Neural progenitor cell (in vitro differentiated cells): ENCODE results near the gene S100PBP. TPM values are rescaled to one million over a fixed set of nuclear protein-coding genes. Genes with fewer than 3 reads are reported as not detected.
"Not testable (repeated sequence)": the region's sequence is repeated elsewhere in the genome, so short reads cannot be mapped to it uniquely, and the experiment has no call there.

ENCODE experiments used
- DNase-seq: peaks from one replicate; pipeline ENCODE4 v3.0.0-alpha.2; 2016; ENCODE audit warnings: low spot score
- H2AFZ ChIP-seq: fragments of 200-600 bp; sonication (generic); replicated peaks from 2 replicates; pipeline ENCODE4 v1.6.1; 2016; ENCODE audit warnings: antibody characterized with exemption
- H3F3A ChIP-seq: fragments of 200-600 bp; sonication (generic); 2 replicates; pipeline ENCODE4 v1.6.1; 2016; ENCODE audit warnings: antibody characterized with exemption, low read depth
- H3K27ac ChIP-seq: fragments of 200-600 bp; sonication (generic); 2 replicates; pipeline ENCODE4 v1.5.1; 2016; ENCODE audit warnings: mild to moderate bottlenecking
- H3K27me3 ChIP-seq: fragments of 200-600 bp; sonication (generic); 2 replicates; pipeline ENCODE4 v1.6.1; 2016; ENCODE audit warnings: mild to moderate bottlenecking, moderate library complexity
- H3K36me3 ChIP-seq: fragments of 200-600 bp; sonication (generic); 2 replicates; pipeline ENCODE4 v1.5.1; 2016
- H3K4me1 ChIP-seq: fragments of 200-600 bp; sonication (generic); 2 replicates; pipeline ENCODE4 v1.6.1; 2016; ENCODE audit warnings: mixed run types
- H3K4me2 ChIP-seq: fragments of 200-600 bp; sonication (generic); 2 replicates; pipeline ENCODE4 v1.6.1; 2016
- H3K4me3 ChIP-seq: fragments of 200-600 bp; sonication (generic); 2 replicates; pipeline ENCODE4 v1.5.1; 2016
- H3K79me2 ChIP-seq: fragments of 200-600 bp; sonication (generic); 2 replicates; pipeline ENCODE4 v1.6.1; 2016; ENCODE audit warnings: low read depth
- H3K9ac ChIP-seq: fragments of 200-600 bp; sonication (generic); 2 replicates; pipeline ENCODE4 v1.6.1; 2016
- H3K9me3 ChIP-seq: fragments of 200-600 bp; sonication (generic); 2 replicates; pipeline ENCODE4 v1.5.1; 2016; ENCODE audit warnings: low read depth
- H4K20me1 ChIP-seq: fragments of 200-600 bp; sonication (generic); 2 replicates; pipeline ENCODE4 v1.6.1; 2016; ENCODE audit warnings: low read depth
- H3K27ac Mint-ChIP-seq: 3 replicates; pipeline ENCODE4 v1.8.0; 2021; ENCODE audit warnings: mixed read lengths
- H3K27me3 Mint-ChIP-seq: 2 replicates; pipeline ENCODE4 v1.8.0; 2022; ENCODE audit warnings: low read depth, mild to moderate bottlenecking, inconsistent platforms, moderate library complexity, mixed read lengths; ENCODE audit not compliant: insufficient read depth
- H3K36me3 Mint-ChIP-seq: 3 replicates; pipeline ENCODE4 v1.8.0; 2021; ENCODE audit warnings: mixed read lengths
- H3K4me1 Mint-ChIP-seq: 3 replicates; pipeline ENCODE4 v1.8.0; 2021; ENCODE audit warnings: mixed read lengths
- H3K4me3 Mint-ChIP-seq: 3 replicates; pipeline ENCODE4 v1.8.0; 2021; ENCODE audit warnings: mild to moderate bottlenecking, moderate library complexity, mixed read lengths
- H3K9me3 Mint-ChIP-seq: 3 replicates; pipeline ENCODE4 v1.8.0; 2020; ENCODE audit warnings: mixed read lengths
- CTCF ChIP-seq: fragments of 200-600 bp; sonication (generic); IDR thresholded peaks from 2 replicates; pipeline ENCODE4 v1.5.1; 2017; ENCODE audit warnings: antibody characterized with exemption, mild to moderate bottlenecking
- EZH2 ChIP-seq: fragments of 200-600 bp; sonication (generic); IDR thresholded peaks from 2 replicates; pipeline ENCODE4 v1.6.1; 2017; ENCODE audit warnings: antibody characterized with exemption, mild to moderate bottlenecking, moderate library complexity
- EZH2phosphoT487 ChIP-seq: fragments of 200-600 bp; sonication (generic); IDR thresholded peaks from 2 replicates; pipeline ENCODE4 v1.6.1; 2017; ENCODE audit warnings: antibody characterized with exemption
- total RNA-seq: library from RNA; depleted of rRNA; stranded (reverse); fragments of >200 nt; gene quantifications from 2 replicates; pipeline ENCODE4 v1.2.3, GENCODE V29; 2015; ENCODE audit warnings: low replicate concordance

S100PBP gene
- total RNA-seq, 1 donor from 2014 or later = 107 TPM

DNA sequence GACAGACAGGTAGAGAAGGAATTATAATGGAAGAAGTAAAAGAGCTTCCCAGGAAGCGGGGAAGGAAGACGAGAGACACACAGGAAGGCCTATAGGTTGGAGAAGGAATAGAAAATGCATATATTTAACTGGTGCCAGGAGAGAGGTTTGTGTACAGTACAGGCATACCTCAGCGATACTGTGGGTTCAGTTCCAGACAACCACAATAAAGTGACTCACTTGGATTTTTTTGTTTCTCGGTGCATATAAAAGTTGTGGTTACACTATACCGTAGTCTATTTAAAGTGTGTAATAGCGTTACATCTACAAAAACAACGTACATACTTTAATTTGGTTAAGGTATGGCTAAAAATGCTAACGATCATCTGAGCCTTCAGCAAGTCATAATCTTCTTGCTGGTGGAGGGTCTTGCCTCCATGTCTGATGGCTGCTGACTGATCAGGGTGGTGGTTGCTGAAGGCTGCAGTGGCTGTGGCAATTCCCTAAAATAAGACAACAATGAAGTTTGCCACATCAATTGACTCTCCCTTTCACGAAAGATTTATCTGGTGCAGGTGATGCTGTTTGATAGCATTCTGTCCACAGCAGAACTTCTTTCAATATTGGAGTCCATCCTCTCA, 16.2 kb upstream of the S100PBP start:
- TF ChIP-seq EZH2phosphoT487 (no peak), EZH2 (no peak), CTCF (no peak)

DNA sequence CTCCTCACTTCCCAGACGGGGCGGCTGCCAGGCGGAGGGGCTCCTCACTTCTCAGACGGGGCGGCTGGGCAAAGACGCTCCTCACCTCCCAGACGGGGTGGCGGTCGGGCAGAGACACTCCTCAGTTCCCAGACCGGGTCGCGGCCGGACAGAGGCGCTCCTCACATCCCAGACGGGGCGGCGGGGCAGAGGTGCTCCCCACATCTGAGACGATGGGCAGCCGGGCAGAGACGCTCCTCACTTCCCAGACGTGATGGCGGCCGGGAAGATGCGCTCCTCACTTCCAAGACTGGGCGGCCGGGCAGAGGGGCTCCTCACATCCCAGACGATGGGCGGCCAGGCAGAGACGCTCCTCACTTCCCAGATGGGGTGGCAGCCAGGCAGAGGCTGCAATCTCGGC, 13.0 kb upstream of the S100PBP start:
- not testable (repeated sequence) for H3K27ac Mint-ChIP-seq, H3K4me1 ChIP-seq, H3K4me3 Mint-ChIP-seq, H3K4me1 Mint-ChIP-seq, H3K27ac ChIP-seq, H3K9me3 Mint-ChIP-seq, DNase-seq, H3F3A ChIP-seq, H3K9ac ChIP-seq, H4K20me1 ChIP-seq, H3K27me3 Mint-ChIP-seq, H3K79me2 ChIP-seq, H3K4me2 ChIP-seq, H3K27me3 ChIP-seq, H2AFZ ChIP-seq, H3K9me3 ChIP-seq, H3K4me3 ChIP-seq
- H3K36me3 Mint-ChIP-seq = peaks cover 49% of the 10 kb centered on the region
- peaks cover 17% of the 10 kb centered on the region for H3K36me3 ChIP-seq

More for the DNA sequence above, 16.2 kb upstream of the S100PBP start:
- Histone ChIP-seq H3K27me3 (no peaks in the 10 kb centered on the region), H2AFZ (no peak overlapping the region), H3K27ac (no peak overlapping the region), H3K4me1 (no peaks in the 10 kb centered on the region), H3K79me2 (no peaks in the 10 kb centered on the region), H3K9me3 (no peaks in the 10 kb centered on the region), H3K4me3 (no peak overlapping the region), H3K36me3 (peaks cover 8% of the 10 kb centered on the region), H3F3A (peaks cover 4% of the 10 kb centered on the region), H4K20me1 (no peaks in the 10 kb centered on the region), H3K4me2 (no peak overlapping the region), H3K9ac (no peak overlapping the region)
- peaks cover 3% of the 10 kb centered on the region for H3K9me3 Mint-ChIP-seq
- no peak overlapping the region for H3K4me3 Mint-ChIP-seq
- no peak for DNase-seq
- peaks cover 44% of the 10 kb centered on the region for H3K36me3 Mint-ChIP-seq
- peaks cover 2% of the 10 kb centered on the region for H3K4me1 Mint-ChIP-seq
- no peak overlapping the region for H3K27ac Mint-ChIP-seq
- H3K27me3 Mint-ChIP-seq = peaks cover 5% of the 10 kb centered on the region

DNA sequence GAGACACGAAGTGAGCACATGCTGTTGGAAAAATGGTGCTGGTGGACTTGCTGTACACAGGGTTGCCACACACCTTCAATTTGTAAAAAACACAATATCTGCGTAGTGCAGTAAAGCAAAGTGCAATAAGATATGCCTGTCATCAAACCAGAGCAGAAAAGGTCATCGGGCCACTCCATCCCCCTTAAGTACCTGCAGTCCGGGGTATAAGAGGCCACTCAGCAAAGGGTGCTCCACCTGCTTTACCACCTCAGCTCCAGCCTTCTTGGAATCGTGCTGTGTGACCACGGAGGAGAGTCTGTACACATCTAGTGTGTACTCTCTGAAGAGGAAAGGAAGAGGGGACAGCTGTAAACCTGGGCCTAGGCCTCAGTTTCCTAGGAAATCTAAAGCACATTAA, 11.2 kb upstream of the S100PBP start:
- no peak overlapping the region for H2AFZ ChIP-seq
- Mint-ChIP-seq H3K4me3 (no peak overlapping the region), H3K27me3 (peaks cover 8% of the 10 kb centered on the region), H3K4me1 (peaks cover 2% of the 10 kb centered on the region), H3K27ac (no peak overlapping the region), H3K36me3 (peaks cover 51% of the 10 kb centered on the region), H3K9me3 (peaks cover 3% of the 10 kb centered on the region)
- peaks cover 17% of the 10 kb centered on the region for H3K36me3 ChIP-seq
- TF ChIP-seq EZH2 (no peak), CTCF (no peak), EZH2phosphoT487 (no peak)
- no peak overlapping the region for H3K27ac ChIP-seq
- no peaks in the 10 kb centered on the region for H3K27me3 ChIP-seq
- H3K79me2 ChIP-seq = peaks cover 11% of the 10 kb centered on the region
- no peaks in the 10 kb centered on the region for H4K20me1 ChIP-seq
- H3K4me2 ChIP-seq = no peak overlapping the region
- DNase-seq = no peak
- no peak overlapping the region for H3K9ac ChIP-seq
- no peaks in the 10 kb centered on the region for H3K9me3 ChIP-seq
- no peaks in the 10 kb centered on the region for H3K4me1 ChIP-seq
- H3K4me3 ChIP-seq = no peak overlapping the region
- no peaks in the 10 kb centered on the region for H3F3A ChIP-seq

DNA sequence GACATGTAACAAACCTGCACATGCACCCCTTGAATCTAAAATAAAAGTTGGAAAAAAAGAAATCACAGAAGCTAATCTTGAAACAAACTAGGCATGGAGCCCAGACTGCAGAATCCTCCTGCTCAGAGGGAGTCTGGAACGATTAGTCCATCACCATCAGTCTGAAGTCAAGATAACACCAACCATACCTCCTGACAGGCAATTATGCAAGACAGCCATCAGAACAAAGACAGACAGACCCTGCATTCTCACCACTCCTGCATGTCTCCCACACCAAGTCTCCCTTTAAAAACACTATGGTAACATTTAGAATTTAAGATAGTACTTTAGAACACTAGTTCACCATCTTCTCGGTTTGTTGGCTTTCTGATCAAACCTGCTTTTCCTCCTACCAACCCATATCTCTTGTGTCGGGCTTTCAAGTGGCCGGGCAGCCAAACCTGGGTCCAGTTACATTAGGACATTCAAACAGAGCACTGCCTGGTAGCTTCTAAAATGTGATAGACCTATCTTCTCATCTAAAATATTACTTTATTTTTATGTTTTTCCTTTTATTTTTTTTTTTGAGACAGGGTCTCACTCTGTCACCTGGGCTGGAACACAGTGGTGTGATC, 10.4 kb upstream of the S100PBP start:
- no peak overlapping the region for H3K4me3 ChIP-seq
- no peak overlapping the region for H2AFZ ChIP-seq
- no peak overlapping the region for H3K27ac ChIP-seq
- H4K20me1 ChIP-seq = no peaks in the 10 kb centered on the region
- peaks cover 2% of the 10 kb centered on the region for H3K4me1 Mint-ChIP-seq
- no peak for DNase-seq
- H3K36me3 ChIP-seq = peaks cover 17% of the 10 kb centered on the region
- no peak overlapping the region for H3K4me3 Mint-ChIP-seq
- H3K79me2 ChIP-seq = peaks cover 19% of the 10 kb centered on the region
- no peaks in the 10 kb centered on the region for H3F3A ChIP-seq
- H3K27me3 ChIP-seq = no peaks in the 10 kb centered on the region
- H3K27me3 Mint-ChIP-seq = peaks cover 10% of the 10 kb centered on the region
- peaks cover 46% of the 10 kb centered on the region for H3K36me3 Mint-ChIP-seq
- H3K4me2 ChIP-seq = no peak overlapping the region
- H3K9ac ChIP-seq = no peak overlapping the region
- H3K27ac Mint-ChIP-seq = peak overlapping the region; percentile 38
- no peak for TF ChIP-seq EZH2phosphoT487
- TF ChIP-seq EZH2 = no peak
- TF ChIP-seq CTCF = no peak
- peaks cover 3% of the 10 kb centered on the region for H3K9me3 Mint-ChIP-seq
- H3K4me1 ChIP-seq = no peaks in the 10 kb centered on the region
- no peaks in the 10 kb centered on the region for H3K9me3 ChIP-seq
